NB4 (cell line): ENCODE data around the gene CPA5.

Source experiments
- MYC ChIP-seq: IDR thresholded peaks from 2 replicates; pipeline ENCODE4 v1.6.1; 2011; ENCODE audit warnings: low read depth, low read length
- POLR2A ChIP-seq: IDR thresholded peaks from 2 replicates; pipeline ENCODE4 v1.6.1; 2011; ENCODE audit warnings: mild to moderate bottlenecking; ENCODE audit not compliant: insufficient read length; ENCODE audit errors: extremely low read depth
- TF ChIP-seq, protein P1 (sequence below): IDR thresholded peaks from one replicate; pipeline ENCODE4 v1.5.1; 2012; ENCODE audit warnings: low read depth, low read length
- TF ChIP-seq, protein P2 (sequence below): IDR thresholded peaks from 2 replicates; pipeline ENCODE4 v1.6.1; 2011; ENCODE audit warnings: low read depth, low read length

- TF ChIP-seq POLR2A (no peak), MYC (no peak)
- TF ChIP-seq, protein P1, sequence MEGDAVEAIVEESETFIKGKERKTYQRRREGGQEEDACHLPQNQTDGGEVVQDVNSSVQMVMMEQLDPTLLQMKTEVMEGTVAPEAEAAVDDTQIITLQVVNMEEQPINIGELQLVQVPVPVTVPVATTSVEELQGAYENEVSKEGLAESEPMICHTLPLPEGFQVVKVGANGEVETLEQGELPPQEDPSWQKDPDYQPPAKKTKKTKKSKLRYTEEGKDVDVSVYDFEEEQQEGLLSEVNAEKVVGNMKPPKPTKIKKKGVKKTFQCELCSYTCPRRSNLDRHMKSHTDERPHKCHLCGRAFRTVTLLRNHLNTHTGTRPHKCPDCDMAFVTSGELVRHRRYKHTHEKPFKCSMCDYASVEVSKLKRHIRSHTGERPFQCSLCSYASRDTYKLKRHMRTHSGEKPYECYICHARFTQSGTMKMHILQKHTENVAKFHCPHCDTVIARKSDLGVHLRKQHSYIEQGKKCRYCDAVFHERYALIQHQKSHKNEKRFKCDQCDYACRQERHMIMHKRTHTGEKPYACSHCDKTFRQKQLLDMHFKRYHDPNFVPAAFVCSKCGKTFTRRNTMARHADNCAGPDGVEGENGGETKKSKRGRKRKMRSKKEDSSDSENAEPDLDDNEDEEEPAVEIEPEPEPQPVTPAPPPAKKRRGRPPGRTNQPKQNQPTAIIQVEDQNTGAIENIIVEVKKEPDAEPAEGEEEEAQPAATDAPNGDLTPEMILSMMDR: no peak
- TF ChIP-seq, protein P2, sequence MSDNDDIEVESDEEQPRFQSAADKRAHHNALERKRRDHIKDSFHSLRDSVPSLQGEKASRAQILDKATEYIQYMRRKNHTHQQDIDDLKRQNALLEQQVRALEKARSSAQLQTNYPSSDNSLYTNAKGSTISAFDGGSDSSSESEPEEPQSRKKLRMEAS: no peak
Measured at GRCh38 chr7:130401578-130401977, 57.0 kb downstream of the CPA5 start.
